Measurements from ENCODE around the gene COG5.
"Not testable (repeated sequence)": the region's sequence is repeated elsewhere in the genome, so short reads cannot be mapped to it uniquely, and the experiment has no call there.

COG5 gene

DNA sequence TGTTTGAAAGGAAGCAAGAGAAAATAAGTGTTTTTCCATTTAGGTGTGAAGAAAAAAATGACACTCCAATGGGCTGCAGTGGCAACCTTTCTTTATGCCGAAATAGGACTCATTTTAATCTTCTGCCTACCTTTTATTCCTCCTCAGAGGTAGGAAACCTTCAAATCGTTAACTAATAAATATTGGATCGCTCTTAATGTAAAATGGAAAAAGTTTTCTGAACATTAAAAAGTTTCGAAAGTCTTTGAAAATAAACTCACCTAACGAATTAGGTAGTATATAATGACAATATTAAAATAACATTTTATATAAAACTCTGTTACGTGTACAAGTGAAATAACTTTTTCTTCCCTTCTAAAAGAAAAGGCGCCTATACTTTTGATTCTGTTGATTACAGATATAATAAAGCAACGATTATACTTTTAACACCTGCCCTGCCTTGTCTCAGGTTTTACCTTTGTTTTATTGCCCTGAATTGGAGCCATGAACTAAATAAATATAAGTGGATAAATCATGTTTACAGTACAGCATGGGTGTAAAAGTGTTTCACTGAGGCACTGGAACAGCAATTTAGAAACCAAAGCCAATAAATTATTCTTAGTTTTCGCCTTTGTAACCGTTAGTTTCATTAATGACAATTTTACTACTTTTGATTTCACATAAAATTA lies 17.1 kb upstream of the COG5 start:
- DNase-seq (ENCODE audit: low read depth in 3 of 3, low spot score in 1 of 3): no peak

DNA sequence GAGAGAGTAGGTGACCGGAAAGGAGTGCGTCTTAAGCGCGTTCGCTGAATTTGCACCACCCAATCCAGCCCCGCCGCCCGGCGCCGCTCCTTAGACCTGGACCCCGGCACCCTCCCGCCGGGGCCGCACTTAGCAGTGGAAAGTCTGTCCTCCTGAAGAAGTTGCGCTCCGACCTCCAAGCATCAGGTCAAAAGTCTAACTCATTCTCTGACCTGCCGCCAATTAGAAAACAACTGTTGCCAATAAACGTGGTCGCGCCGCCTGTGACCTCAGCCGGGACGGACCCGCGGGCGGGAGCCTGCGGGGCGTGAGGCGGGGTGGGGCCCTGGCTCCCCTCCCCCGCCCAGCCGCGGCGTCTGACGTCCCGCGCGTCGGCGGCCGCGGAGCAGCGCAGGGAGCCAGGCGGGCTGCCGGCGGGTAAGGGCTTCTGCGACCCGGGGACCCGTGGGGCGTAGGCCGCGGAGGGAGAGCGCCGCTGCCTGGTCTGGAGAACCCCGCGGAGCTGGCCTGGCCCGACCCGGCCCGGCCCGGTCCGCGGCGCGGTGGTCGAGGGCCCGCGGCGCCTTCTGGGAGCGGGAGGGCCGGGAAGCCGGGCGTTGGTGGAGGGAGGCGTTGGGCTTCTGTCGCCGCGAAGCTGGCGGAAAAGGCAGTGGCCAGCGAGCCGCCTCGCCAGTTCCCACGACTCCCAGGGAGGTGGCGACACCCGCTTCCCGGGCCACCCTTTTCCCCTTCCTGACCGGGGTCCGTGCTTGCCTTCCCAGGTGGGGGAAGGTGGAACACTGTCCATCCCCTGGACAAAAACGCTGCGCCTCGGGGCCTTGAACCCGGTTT lies 16.4 kb upstream of the COG5 start, which contains the start of gene BCAP29:
Gene BCAP29, plus strand, starts transcription at position 362 of the 831 bp plus-strand sequence. CDS start 527 bp downstream, outside the sequence.
- DNase-seq (ENCODE audit: low read depth in 3 of 3, low spot score in 1 of 3): peak in 2 of 3 donors; percentile 18 to 59

DNA sequence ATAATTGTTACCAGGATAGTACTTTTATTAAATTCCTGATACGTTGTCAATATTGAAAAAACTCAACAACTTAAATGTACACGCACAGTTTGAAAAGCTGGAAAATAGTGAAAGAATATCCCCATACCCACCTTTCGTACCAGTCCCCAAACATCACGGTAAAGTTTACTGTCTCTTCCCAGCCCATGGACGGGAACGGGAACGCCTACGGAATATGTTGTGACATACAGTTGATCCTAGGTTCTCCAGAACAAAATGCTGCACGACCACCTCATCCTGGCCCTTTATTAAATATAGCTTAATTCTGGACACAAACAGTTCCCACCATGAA lies 15.8 kb upstream of the COG5 start:
- no peak for DNase-seq (ENCODE audit: low read depth in 3 of 3, low spot score in 1 of 3)

DNA sequence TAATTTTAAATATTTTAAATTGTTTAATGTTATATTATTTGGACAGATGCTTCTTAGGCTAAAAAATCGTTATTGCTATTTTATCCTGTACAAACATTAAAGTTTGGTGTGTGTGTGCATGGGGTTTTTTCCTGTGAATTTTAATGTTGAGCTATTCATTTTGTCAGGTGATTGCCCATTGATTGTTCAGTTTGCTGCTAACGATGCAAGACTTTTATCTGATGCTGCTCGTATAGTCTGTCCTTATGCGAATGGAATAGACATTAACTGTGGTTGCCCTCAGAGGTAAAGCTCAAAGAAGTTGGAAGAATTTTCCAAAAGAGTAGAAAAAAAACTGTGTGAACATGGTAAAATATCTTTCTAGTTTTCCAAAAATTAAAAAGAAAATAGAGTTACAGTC lies 9.8 kb upstream of the COG5 start:
- DNase-seq (ENCODE audit: low read depth in 3 of 3, low spot score in 1 of 3): no peak

DNA sequence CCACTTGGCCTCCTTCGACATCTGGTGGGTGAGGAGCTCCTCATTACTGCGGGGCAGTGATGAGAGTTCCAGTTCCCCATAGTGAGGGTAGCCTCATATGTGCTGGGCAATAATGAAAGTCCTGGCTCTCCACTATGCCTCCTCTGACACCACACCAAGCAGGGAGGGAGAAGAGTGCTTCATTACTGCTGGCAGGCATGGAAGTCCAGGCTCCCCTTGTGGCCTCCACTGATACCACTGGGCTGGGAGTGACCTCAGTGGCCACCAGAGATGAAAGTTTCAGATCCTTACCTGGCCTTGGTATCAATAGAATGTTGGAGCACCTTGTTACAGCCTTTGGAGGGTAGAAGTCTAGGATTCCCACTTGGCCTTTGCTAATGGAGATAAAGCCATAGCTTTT lies 6.6 kb upstream of the COG5 start:
- no peak for DNase-seq (ENCODE audit: low read depth in 3 of 3, low spot score in 1 of 3)

DNA sequence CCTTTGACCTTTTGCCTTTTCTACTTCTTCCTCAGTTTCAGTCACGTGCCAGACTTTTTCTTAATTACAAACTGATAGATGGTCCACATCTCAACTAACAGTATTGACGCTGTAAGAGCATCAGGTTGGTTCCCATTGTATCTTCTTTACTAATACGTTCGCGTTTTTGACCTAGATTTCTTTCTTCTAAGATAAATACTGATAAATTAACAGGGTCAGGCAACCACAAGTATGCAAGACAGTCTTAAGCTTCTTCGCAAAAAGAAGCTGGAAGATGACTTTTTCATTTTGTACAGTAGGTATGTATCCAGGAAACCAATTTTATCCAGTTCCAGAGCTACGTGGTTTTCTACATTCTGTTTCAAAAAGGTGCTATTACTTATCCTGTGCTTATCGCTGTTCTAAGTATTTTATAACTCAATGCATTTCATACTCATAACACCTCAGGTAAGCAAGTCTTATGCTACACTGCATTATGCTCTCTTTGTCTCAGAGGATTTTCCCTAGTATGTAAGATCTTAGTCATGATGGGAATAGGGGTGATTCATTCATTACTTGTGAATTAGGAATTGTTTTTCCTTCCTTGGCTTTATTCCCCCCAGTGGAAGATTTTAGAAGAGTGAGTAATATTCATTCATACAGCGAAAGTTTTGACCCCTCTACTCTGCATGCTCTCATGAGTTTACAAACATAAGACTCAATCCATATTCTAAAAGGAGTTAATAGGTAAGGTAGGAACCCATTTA lies 1.0 kb upstream of the COG5 start:
- DNase-seq (ENCODE audit: low read depth in 3 of 3, low spot score in 1 of 3): no peak

DNA sequence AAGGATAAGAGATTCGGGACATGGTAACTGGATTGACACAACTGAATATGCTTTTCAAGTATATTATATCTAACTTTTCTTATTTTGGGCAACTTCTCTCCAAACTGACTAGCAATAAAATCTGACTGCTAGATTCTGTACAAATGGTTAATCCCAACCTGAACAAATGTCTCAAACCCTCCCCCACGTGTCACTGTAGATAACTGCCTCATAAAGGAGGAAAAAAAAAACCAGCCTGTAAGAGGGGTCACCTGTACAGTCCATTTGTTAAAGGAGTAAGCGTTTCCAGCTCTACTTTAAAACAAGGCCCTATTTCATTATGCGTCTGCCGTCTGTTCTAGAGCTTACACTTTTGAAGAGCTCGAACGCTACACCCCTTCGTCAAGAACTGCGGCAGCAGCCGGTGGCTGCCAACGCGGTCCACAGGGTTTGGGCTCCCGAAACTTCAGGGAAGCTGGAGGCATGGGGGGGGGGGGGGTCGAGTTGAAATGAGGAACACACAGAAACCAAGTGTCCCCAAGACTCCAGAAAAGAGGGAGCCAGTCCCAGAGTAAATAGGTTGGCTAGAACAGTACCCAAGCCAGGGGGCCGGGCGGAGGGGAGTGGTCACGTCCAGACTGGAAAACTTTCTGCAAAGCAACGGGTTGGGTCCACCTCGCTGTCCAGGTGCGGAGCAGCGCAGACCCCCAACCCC lies 492 bp downstream of the COG5 start:
- DNase-seq (ENCODE audit: low read depth in 3 of 3, low spot score in 1 of 3): no peak

DNA sequence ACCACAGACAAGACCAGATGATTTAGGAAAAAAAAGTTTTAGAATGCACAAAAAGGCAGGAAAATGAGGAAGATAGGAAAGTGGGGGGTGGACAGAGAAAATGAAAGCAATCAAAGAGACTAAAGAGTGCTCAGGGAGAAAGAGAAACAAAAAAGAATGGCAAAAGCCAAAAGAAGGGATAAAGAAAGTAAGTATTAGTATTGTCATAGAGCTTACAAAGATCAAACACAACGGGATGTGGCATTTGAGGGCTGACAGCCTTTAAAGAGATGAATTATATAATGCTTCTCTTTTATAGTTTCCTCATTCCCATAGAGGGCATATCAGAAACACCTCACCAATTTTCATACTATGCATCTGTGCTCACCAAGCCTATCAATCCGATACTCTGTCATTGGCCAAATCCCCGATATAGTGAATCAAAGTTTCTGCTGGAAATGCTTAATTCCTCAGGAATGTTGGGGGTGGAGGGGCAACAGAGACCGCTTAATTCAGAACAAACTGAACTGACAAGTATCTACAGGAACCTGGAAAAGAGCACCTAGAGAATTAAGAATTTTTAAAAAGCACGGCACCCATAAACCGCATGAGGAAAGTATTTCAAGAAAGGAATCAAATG lies 2.7 kb downstream of the COG5 start:
- DNase-seq (ENCODE audit: low read depth in 3 of 3, low spot score in 1 of 3): no peak

DNA sequence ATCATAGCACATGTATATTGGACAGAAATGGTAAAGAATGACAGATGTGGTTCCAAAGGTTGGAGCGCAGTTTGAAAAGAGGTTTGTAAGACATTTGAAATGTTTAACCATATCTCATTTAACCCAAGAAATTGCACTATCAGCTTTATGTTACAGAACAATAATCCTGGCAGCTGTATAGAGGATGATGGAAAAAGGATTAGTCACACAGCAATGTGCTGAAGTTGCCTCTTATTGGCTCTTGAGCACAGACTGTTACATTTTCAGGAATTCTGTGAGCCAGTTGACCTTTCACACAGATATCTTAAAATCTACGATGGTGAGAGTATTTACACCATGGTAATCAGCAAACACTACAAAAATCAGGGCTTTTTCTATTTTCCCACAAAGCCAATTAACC lies 3.9 kb downstream of the COG5 start:
- no peak for DNase-seq (ENCODE audit: low read depth in 3 of 3, low spot score in 1 of 3)

DNA sequence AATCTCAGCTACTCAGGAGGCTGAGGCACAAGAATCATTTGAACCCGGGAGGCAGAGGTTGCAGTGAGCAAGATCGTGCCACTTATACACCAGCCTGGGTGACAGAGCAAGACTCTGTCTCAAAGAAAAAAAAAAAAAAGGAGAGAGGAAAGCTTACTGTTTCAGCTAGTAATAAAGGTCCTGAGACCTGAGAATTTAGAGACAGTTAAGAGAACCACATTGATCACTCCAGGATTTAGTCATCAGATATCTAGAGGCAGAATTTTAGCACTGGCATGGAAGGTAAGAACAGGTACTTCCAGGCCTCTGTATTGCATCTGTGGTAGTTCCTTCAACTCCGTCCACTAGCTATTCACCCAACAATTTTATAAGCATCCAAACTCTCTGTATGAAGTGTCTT lies 7.8 kb downstream of the COG5 start:
- DNase-seq (ENCODE audit: low read depth in 3 of 3, low spot score in 1 of 3): no peak

DNA sequence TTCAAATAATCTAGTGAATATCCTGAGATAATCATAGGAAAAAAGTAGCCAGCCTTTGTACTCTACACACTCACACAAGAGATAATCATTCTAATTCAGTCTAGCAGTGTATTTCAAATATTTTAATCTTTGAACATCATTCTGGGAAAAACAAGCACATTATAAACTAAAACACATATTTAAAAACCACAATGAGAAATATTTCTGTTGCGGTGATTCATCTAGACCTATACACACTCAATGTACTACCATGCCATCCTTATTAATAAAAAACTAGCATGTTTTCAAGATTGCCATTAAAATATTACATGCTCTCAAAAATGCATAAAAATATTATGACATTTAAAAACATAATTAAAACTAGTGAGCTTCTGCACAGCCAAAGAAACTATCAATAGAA lies 11.8 kb downstream of the COG5 start:
- no peak for DNase-seq (ENCODE audit: low read depth in 3 of 3, low spot score in 1 of 3)

DNA sequence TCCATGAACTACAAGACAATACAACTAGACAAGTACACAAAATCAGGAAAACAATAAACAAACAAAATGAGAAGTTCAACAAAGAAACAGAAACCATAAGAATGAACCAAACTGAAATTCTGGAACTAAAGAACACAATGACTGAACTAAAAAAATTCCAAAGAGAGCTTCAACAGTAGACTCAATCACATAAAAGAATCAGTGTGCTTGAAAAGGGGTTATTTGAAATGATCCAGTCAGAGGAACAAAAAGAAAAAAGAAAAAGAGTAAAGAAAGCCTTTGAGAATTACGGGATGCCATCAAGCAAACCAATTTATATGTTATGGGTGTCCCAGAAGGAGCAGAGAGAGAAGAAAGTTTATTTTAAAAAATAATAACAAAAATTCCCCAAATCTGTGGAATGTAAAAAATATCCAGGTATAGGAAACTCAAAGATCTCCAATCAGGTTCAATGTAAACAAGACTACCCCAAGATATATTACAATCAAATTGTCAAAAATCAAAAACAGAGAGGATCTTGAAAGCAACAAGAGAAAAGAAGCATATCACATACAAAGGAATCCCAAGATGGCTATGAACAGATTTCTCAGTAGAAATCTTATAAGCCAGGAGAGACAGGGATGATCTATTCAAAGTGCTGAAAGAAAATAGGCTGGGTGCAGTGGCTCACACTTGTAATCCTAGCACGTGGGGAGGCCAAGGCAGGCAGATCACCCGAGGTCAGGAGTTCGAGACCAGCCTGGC lies 18.7 kb downstream of the COG5 start:
- DNase-seq (ENCODE audit: low read depth in 3 of 3, low spot score in 1 of 3): no peak

DNA sequence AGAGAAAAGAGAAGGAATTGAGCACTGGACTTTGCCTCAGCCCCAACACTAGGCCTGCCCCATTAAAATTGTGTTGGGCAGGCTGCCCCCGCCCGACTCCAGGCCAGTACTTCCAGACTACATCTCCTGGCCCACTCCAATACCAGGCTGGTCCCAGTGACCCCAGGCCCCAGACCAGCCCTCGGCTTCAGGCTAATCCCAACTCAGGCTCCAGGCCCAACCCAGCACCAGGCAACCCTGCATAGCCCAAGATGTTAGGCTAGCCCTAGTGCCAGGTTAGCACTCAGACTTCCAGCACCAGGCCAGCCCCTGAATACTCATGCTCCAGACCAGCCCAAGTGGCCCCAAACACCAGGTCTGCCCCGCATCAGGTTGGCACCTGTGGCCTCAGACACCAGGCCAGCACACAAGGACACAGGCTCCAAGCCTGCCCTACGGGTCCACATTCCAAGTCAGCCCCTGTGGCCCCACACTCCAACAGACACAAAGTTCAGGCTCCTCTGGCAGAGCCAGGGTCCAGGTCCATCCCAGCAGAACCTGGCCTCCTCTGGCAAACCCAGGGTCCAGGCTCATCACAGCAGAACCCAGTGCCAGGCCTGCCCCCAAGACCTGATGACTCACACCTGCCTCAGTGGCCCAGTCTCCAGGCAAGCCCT lies 20.3 kb downstream of the COG5 start:
- DNase-seq (ENCODE audit: low read depth in 3 of 3, low spot score in 1 of 3): no peak

DNA sequence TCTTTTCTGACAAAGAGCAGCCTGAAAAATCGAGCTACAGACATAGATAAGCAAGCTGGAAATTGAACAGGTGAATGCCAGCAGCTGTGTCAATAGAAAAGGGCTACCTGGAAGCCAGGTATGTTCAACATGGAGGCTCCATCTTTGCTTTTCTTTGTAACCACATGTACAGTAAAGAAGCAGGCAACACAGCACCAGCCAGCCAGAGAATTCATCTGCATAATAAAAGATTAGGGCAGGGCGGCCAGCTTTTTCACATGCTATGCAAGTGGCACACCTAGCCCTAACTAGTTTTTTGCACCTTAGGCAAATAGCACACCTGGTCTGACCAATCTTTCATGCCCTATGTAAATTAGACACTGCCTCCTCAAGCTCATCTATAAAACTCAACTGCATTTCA lies 25.7 kb downstream of the COG5 start:
- no peak for DNase-seq (ENCODE audit: low read depth in 3 of 3, low spot score in 1 of 3)

DNA sequence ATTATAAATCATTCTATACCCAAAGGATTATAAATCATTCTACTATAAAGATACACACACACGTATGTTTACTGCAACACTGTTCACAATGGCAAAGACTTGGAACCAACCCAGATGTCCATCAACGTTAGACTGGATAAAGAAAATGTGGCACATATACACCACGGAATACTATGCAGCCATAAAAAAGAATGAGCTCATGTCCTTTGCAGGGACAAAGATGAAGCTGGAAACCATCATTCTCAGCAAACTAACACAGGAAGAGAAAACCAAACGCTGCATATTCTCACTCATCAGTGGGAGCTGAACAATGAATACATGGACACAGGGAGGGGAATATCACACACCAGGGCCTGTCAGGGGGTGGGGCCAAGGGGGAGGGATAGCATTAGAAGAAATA lies 26.5 kb downstream of the COG5 start:
- not testable (repeated sequence) for DNase-seq (ENCODE audit: low read depth in 3 of 3, low spot score in 1 of 3)

DNA sequence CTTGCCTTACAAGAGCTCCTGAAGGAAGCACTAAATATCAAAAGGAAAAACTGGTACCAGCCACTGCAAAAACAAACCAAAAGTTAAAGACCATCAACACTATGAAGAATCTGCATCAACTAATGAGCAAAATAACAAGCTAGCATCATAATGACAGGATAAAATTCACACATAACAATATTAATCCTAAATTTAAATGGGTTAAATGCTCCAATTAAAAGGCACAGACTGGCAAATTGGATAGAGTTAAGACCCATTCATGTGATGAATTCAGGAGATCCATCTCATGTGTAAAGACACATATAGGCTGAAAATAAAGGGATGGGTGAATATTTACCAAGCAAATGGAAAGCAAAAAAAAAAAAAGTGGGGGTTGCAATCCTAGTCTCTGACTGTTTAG lies 29.6 kb downstream of the COG5 start:
- DNase-seq (ENCODE audit: low read depth in 3 of 3, low spot score in 1 of 3): no peak

DNA sequence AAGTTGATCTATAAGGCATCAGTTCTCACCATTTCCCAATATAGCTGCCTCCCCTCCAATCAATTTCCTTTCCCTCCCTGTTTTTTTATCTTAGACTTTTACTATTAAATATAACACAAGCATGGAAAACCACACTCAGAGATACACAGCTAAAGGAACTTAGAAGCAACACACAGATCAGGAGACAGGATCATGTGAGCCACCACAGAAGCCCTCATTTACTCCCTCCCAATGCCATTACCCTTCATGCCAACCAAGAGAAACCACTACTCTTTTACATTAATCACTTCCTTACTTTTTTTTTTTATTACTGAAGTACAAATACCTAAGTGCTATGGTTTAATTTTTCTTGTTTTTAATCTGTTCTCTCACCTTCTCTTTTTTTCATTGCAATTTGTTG lies 33.0 kb downstream of the COG5 start:
- no peak for DNase-seq (ENCODE audit: low read depth in 3 of 3, low spot score in 1 of 3)

DNA sequence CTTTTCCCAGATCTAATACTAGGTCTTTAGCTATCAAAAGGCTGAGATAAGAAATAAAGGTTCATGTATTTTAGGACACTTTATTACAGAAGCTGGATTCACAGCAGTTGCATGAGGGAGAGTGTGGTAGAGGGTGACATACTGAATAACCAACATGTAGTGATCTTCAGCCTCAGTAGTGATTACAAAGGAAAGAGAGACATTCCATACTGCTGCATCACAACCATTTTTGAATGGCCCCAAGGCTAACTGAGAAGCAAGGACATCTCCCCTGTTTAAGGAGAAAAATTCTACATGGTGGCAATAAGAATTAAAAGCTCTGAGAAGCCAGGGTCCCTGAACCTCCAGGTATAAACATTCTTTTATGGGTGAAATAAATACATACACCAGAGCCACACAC lies 35.3 kb downstream of the COG5 start:
- no peak for DNase-seq (ENCODE audit: low read depth in 3 of 3, low spot score in 1 of 3)

DNA sequence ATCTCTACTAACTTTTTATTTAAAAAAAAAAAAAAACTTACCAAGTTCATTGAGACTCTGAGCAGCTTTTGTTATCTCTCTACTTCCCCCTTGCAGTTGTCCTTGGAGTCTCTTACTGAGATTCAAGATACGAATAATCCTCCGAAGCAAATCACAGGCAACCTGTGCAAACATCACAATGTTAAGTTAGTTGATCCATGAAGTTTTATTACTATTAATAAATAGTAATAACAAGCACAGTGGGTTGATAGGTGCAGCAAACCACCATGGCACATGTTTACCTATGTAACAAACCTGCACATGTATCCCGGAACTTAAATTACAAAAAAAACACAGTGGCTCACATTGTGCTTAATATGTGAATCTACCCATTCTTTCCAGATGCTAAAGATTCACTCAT lies 36.5 kb downstream of the COG5 start:
- no peak for DNase-seq (ENCODE audit: low read depth in 3 of 3, low spot score in 1 of 3)

DNA sequence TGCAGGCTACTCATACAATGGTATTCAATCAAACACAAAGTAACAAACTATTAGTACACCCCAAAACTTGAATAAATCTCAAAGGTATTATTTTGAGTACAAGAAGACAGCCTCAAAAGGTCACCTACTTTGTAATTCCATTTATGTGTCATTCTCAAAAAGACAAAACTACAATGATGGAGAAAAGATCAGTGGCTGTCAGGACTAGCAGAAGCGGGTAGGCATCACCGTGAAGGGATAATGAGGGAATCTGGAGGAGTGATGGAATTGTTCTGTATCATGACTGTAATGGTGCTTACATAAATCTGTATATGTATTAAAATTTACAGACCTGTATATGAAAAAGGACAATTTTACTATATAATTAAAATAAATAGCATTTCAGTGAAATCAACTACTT lies 37.0 kb downstream of the COG5 start:
- no peak for DNase-seq (ENCODE audit: low read depth in 3 of 3, low spot score in 1 of 3)

Data from stimulated activated CD4-positive, alpha-beta T cell treated with anti-CD3 and anti-CD28 coated beads, TNF-alpha, amount 100 ng/mL, for 1 hour (primary cell).